ENCODE measurements around the gene ATP6V0A1. TPM values are rescaled to one million over a fixed set of nuclear protein-coding genes. Genes with fewer than 3 reads are reported as not detected.

Gene ATP6V0A1
- polyA plus RNA-seq, 1 donor from 2014 or later: 92.1 TPM

GRCh38 chr17:42485680-42486079 lies 27.0 kb downstream of the ATP6V0A1 start:
- Histone ChIP-seq H3K9ac (ENCODE audit: low read length) (no peak overlapping the region), H3K79me2 (replicated peaks; ENCODE audit: insufficient read depth, low read length) (no peaks in the 10 kb centered on the region), H3K27me3 (ENCODE audit: insufficient read depth, low read depth, low read length) (no peaks in the 10 kb centered on the region), H3K4me2 (ENCODE audit: low read length) (no peak overlapping the region), H3F3A (ENCODE audit: insufficient read depth, low read length, poor library complexity, severe bottlenecking) (no peaks in the 10 kb centered on the region), H3K27ac (ENCODE audit: low read length) (no peak overlapping the region), H3K4me3 (ENCODE audit: low read length) (no peak overlapping the region), H3K9me3 (ENCODE audit: low read length) (no peaks in the 10 kb centered on the region), H3K36me3 (ENCODE audit: insufficient read depth, low read length) (peaks cover 4% of the 10 kb centered on the region), H4K20me1 (ENCODE audit: insufficient read depth) (no peaks in the 10 kb centered on the region), H2AFZ (ENCODE audit: low read depth, low read length) (no peak overlapping the region), H3K9me2 (ENCODE audit: insufficient read depth, low read length) (no peaks in the 10 kb centered on the region)
- no peak for TF ChIP-seq SMC3 (conservative IDR thresholded peaks at IDR 0.05; ENCODE audit: poor library complexity)
- TF ChIP-seq MXI1 (conservative IDR thresholded peaks at IDR 0.05; ENCODE audit: poor library complexity, severe bottlenecking): no peak
- no peak for TF ChIP-seq POLR2AphosphoS5 (IDR thresholded peaks at IDR 0.05)

GRCh38 chr17:42488032-42488431 lies 29.4 kb downstream of the ATP6V0A1 start:
- H3K9ac ChIP-seq (ENCODE audit: low read length): no peak overlapping the region
- H3K4me2 ChIP-seq (ENCODE audit: low read length): no peak overlapping the region
- no peaks in the 10 kb centered on the region for H3K27me3 ChIP-seq (ENCODE audit: insufficient read depth, low read depth, low read length)
- H3K27ac ChIP-seq (ENCODE audit: low read length): no peak overlapping the region
- no peaks in the 10 kb centered on the region for H3F3A ChIP-seq (ENCODE audit: insufficient read depth, low read length, poor library complexity, severe bottlenecking)
- no peak overlapping the region for H2AFZ ChIP-seq (ENCODE audit: low read depth, low read length)
- H3K9me2 ChIP-seq (ENCODE audit: insufficient read depth, low read length): no peaks in the 10 kb centered on the region
- H3K4me3 ChIP-seq (ENCODE audit: low read length): no peak overlapping the region
- H3K79me2 ChIP-seq (replicated peaks; ENCODE audit: insufficient read depth, low read length): no peaks in the 10 kb centered on the region
- H4K20me1 ChIP-seq (ENCODE audit: insufficient read depth): no peaks in the 10 kb centered on the region
- H3K9me3 ChIP-seq (ENCODE audit: low read length): no peaks in the 10 kb centered on the region
- TF ChIP-seq REST (IDR thresholded peaks at IDR 0.05; ENCODE audit: borderline replicate concordance): no peak
- no peak for TF ChIP-seq RAD21 (conservative IDR thresholded peaks at IDR 0.05)
- no peak for TF ChIP-seq EZH2 (IDR thresholded peaks at IDR 0.05; ENCODE audit: borderline replicate concordance, insufficient read depth, low read length, poor library complexity, severe bottlenecking)
- no peak for TF ChIP-seq SMC3 (conservative IDR thresholded peaks at IDR 0.05; ENCODE audit: poor library complexity)
- TF ChIP-seq POLR2AphosphoS5 (IDR thresholded peaks at IDR 0.05): no peak
- TF ChIP-seq TAF1 (IDR thresholded peaks at IDR 0.05; ENCODE audit: low read depth): no peak
- no peak for TF ChIP-seq EP300 (conservative IDR thresholded peaks at IDR 0.05; ENCODE audit: poor library complexity, severe bottlenecking)
- no peak for TF ChIP-seq MXI1 (conservative IDR thresholded peaks at IDR 0.05; ENCODE audit: poor library complexity, severe bottlenecking)
- peaks cover 4% of the 10 kb centered on the region for H3K36me3 ChIP-seq (ENCODE audit: insufficient read depth, low read length)

- Histone ChIP-seq H3F3A (ENCODE audit: insufficient read depth, low read length, poor library complexity, severe bottlenecking) (no peaks in the 10 kb centered on the region), H3K27me3 (ENCODE audit: insufficient read depth, low read depth, low read length) (no peaks in the 10 kb centered on the region), H3K79me2 (replicated peaks; ENCODE audit: insufficient read depth, low read length) (no peaks in the 10 kb centered on the region), H3K9ac (ENCODE audit: low read length) (no peak overlapping the region), H3K4me3 (ENCODE audit: low read length) (no peak overlapping the region), H3K36me3 (ENCODE audit: insufficient read depth, low read length) (peaks cover 3% of the 10 kb centered on the region), H3K9me2 (ENCODE audit: insufficient read depth, low read length) (no peaks in the 10 kb centered on the region), H2AFZ (ENCODE audit: low read depth, low read length) (no peak overlapping the region), H3K9me3 (ENCODE audit: low read length) (no peaks in the 10 kb centered on the region), H3K27ac (ENCODE audit: low read length) (no peak overlapping the region), H3K4me2 (ENCODE audit: low read length) (no peak overlapping the region), H4K20me1 (ENCODE audit: insufficient read depth) (no peaks in the 10 kb centered on the region)
- TF ChIP-seq EZH2 (IDR thresholded peaks at IDR 0.05; ENCODE audit: borderline replicate concordance, insufficient read depth, low read length, poor library complexity, severe bottlenecking): no peak
- TF ChIP-seq TAF1 (IDR thresholded peaks at IDR 0.05; ENCODE audit: low read depth): no peak
- no peak for TF ChIP-seq SMC3 (conservative IDR thresholded peaks at IDR 0.05; ENCODE audit: poor library complexity)
- no peak for TF ChIP-seq RAD21 (conservative IDR thresholded peaks at IDR 0.05)
- no peak for TF ChIP-seq REST (IDR thresholded peaks at IDR 0.05; ENCODE audit: borderline replicate concordance)
- TF ChIP-seq CTCF (IDR thresholded peaks at IDR 0.05; ENCODE audit: poor library complexity, severe bottlenecking): no peak
- TF ChIP-seq MXI1 (conservative IDR thresholded peaks at IDR 0.05; ENCODE audit: poor library complexity, severe bottlenecking): no peak
- TF ChIP-seq POLR2AphosphoS5 (IDR thresholded peaks at IDR 0.05): no peak
- no peak for TF ChIP-seq EP300 (conservative IDR thresholded peaks at IDR 0.05; ENCODE audit: poor library complexity, severe bottlenecking)
These were observed 34.6 kb downstream of the ATP6V0A1 start for GRCh38 chr17:42493319-42493718.

Data from neural cell (in vitro differentiated cells).